ENCODE results near the gene S100A13.

S100A13 gene

GRCh38 chr1:153627715-153628626, 666 bp upstream of the S100A13 start, which contains the start of gene S100A1:
Gene S100A1, plus strand, starts transcription at chr1:153628434. Its CDS starts 2,088 bp downstream, at chr1:153630522.
- no peak for DNase-seq (ENCODE audit: low read depth)

GRCh38 chr1:153626477-153626903, 815 bp downstream of the S100A13 start:
- no peak for DNase-seq (ENCODE audit: low read depth)

- no peak for DNase-seq (ENCODE audit: low read depth)
Observed at GRCh38 chr1:153624965-153625611, 2.2 kb downstream of the S100A13 start.

- DNase-seq (ENCODE audit: low read depth), result no peak
Observed at GRCh38 chr1:153623101-153623500, 4.2 kb downstream of the S100A13 start.

- no peak for DNase-seq (ENCODE audit: low read depth)
Observed at GRCh38 chr1:153619171-153619570, 8.1 kb downstream of the S100A13 start.

- peak; percentile 60 for DNase-seq (ENCODE audit: low read depth)
Observed at GRCh38 chr1:153617663-153618062, 9.6 kb downstream of the S100A13 start.

- no peak for DNase-seq (ENCODE audit: low read depth)
Observed at GRCh38 chr1:153616917-153617311, 10.4 kb downstream of the S100A13 start.

GRCh38 chr1:153616144-153616916, 11.0 kb downstream of the S100A13 start, which contains the start of gene S100A14:
Gene S100A14, minus strand, starts transcription at chr1:153616325. Its CDS starts 467 bp downstream, at chr1:153615858.
- DNase-seq (ENCODE audit: low read depth), result no peak

GRCh38 chr1:153615406-153615805, 11.9 kb downstream of the S100A13 start:
- DNase-seq (ENCODE audit: low read depth), result no peak

GRCh38 chr1:153614906-153615305, 12.4 kb downstream of the S100A13 start:
- DNase-seq (ENCODE audit: low read depth), result no peak

- no peak for DNase-seq (ENCODE audit: low read depth)
Observed at GRCh38 chr1:153614189-153614900, 13.0 kb downstream of the S100A13 start.

- DNase-seq (ENCODE audit: low read depth), result no peak
Observed at GRCh38 chr1:153613406-153613805, 13.9 kb downstream of the S100A13 start.

GRCh38 chr1:153612755-153613331, 14.5 kb downstream of the S100A13 start, which contains the start of gene S100A16:
Gene S100A16, minus strand, starts transcription at chr1:153613137. Its CDS starts 4,986 bp downstream, at chr1:153608151.
- peak; percentile 62 for DNase-seq (ENCODE audit: low read depth)

GRCh38 chr1:153612111-153612754, 15.1 kb downstream of the S100A13 start:
- DNase-seq (ENCODE audit: low read depth), result no peak

- no peak for DNase-seq (ENCODE audit: low read depth)
Observed at GRCh38 chr1:153611356-153611755, 15.9 kb downstream of the S100A13 start.

- DNase-seq (ENCODE audit: low read depth), result no peak
Observed at GRCh38 chr1:153610811-153611301, 16.4 kb downstream of the S100A13 start.

- DNase-seq (ENCODE audit: low read depth), result no peak
Observed at GRCh38 chr1:153610334-153610733, 17.0 kb downstream of the S100A13 start.

- DNase-seq (ENCODE audit: low read depth), result no peak
Observed at GRCh38 chr1:153609585-153609907, 17.8 kb downstream of the S100A13 start.

- peak; percentile 86 for DNase-seq (ENCODE audit: low read depth)
Observed at GRCh38 chr1:153608742-153609584, 18.3 kb downstream of the S100A13 start.

Measured in GM04504 (cell line).